ENCODE measurements around the gene PIGO. TPM values are rescaled to one million over a fixed set of nuclear protein-coding genes. Genes with fewer than 3 reads are reported as not detected.

Gene PIGO
- total RNA-seq, 1 donor from 2014 or later: 25.7 TPM

DNA sequence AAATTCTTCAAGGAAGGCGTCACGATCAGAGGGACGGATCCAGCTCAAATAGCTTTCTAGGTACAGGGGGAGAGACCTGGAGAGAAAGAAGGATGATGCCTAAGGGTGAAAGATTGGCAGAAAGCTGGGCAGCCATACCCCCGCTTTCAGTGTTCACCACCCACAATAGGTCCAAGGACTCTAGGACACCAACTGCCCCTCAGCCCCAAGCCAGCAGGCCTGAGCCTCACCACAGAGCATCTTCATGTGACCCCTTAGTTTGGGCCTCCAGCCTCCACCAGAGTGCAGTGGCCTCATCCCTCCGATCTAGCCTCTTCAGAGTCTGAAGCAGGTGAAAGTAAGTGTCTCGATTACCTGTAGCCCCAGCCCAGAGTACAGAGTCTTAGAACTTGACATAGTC lies 22.2 kb downstream of the PIGO start:
- Mint-ChIP-seq H3K9me3 (ENCODE audit: low read depth) (no peaks in the 10 kb centered on the region), H3K27ac (ENCODE audit: unreplicated experiment) (no peak overlapping the region), H3K4me1 (ENCODE audit: low read depth) (peaks cover 41% of the 10 kb centered on the region)

DNA sequence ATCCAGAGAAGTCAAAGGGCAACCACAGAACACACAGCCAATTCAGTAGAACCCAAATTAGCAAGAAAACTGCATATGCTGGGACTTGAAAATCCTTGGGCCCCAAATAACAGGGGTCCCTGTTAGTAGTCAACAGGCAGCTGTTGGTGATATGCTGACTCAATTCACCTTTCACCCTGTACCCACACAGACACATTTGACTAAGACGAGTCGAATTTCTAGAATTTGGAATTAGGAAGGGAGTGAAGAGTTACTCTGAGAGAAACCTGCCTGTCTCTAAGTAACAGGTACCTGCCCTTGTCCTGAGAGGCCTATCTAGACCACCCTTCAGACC lies 23.1 kb downstream of the PIGO start:
- DNase-seq (ENCODE audit: low spot score): no peak
- Mint-ChIP-seq H3K4me1 (ENCODE audit: low read depth) (peaks cover 41% of the 10 kb centered on the region), H3K27ac (ENCODE audit: unreplicated experiment) (peak overlapping the region; percentile 97), H3K4me3 (ENCODE audit: unreplicated experiment) (no peak overlapping the region), H3K9me3 (ENCODE audit: low read depth) (no peaks in the 10 kb centered on the region), H3K36me3 (ENCODE audit: low read depth) (peaks cover 10% of the 10 kb centered on the region), H3K27me3 (ENCODE audit: low read depth) (no peaks in the 10 kb centered on the region)
- TF ChIP-seq, protein P1, sequence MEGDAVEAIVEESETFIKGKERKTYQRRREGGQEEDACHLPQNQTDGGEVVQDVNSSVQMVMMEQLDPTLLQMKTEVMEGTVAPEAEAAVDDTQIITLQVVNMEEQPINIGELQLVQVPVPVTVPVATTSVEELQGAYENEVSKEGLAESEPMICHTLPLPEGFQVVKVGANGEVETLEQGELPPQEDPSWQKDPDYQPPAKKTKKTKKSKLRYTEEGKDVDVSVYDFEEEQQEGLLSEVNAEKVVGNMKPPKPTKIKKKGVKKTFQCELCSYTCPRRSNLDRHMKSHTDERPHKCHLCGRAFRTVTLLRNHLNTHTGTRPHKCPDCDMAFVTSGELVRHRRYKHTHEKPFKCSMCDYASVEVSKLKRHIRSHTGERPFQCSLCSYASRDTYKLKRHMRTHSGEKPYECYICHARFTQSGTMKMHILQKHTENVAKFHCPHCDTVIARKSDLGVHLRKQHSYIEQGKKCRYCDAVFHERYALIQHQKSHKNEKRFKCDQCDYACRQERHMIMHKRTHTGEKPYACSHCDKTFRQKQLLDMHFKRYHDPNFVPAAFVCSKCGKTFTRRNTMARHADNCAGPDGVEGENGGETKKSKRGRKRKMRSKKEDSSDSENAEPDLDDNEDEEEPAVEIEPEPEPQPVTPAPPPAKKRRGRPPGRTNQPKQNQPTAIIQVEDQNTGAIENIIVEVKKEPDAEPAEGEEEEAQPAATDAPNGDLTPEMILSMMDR (IDR thresholded peaks at IDR 0.05): no peak

More for the DNA sequence above, 22.2 kb downstream of the PIGO start:
- TF ChIP-seq, protein P1 (IDR thresholded peaks at IDR 0.05): no peak
- no peak for DNase-seq (ENCODE audit: low spot score)
- Mint-ChIP-seq H3K27me3 (ENCODE audit: low read depth) (no peaks in the 10 kb centered on the region), H3K36me3 (ENCODE audit: low read depth) (peaks cover 10% of the 10 kb centered on the region), H3K4me3 (ENCODE audit: unreplicated experiment) (no peak overlapping the region)

DNA sequence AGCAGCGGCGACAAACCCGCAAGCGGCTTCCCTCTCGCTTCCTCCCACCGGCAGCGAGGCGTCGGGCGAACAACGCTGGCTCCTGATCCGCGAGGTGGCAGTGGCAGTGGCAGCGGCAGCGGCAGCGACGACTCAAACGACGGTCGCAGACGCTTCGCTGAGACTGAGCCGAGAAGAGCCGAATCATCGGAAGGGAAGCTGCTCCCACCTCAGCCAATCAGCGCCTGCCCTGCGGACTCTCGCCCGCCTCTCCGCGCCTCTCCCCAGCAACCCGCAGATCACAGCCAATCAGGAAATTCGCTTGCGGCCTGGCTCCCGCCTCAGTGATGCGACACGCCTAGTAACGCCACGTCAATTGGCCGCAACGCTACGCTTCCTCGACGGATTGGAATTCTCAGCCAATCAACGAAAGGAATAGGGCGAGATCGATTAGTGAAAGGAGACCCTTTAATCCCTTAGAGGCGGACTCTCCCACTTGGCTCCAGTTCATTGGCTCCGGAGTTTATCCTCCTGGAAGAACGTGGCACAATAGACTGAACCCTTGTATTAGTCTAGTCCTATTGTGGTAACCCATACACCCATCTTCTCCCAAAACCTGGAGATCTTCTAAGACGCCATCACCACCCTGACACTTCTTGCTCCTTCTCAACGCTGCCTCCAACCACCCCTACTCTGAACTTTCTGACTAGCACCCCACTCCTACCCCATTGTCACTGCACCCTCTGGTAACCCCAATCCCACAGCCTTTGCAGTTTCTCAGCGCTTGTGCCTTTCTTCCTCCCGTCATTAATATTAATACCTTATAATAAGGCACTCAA lies 23.7 kb downstream of the PIGO start, which contains the start of gene VCP:
Gene VCP (minus strand): TSS at position 165 of the 818 bp plus-strand sequence. CDS start 272 bp downstream, outside the sequence.
- H3K27ac Mint-ChIP-seq (ENCODE audit: unreplicated experiment): peak within 1 kb of the TSS; percentile 97
- peak; percentile 100 for DNase-seq (ENCODE audit: low spot score)
- H3K27me3 Mint-ChIP-seq (ENCODE audit: low read depth): no peaks in the 10 kb centered on the region
- H3K36me3 Mint-ChIP-seq (ENCODE audit: low read depth): peaks cover 12% of the 10 kb centered on the region
- peaks cover 41% of the 10 kb centered on the region for H3K4me1 Mint-ChIP-seq (ENCODE audit: low read depth)
- H3K4me3 Mint-ChIP-seq (ENCODE audit: unreplicated experiment): peak within 1 kb of the TSS; percentile 83
- TF ChIP-seq, protein P1 (IDR thresholded peaks at IDR 0.05): no peak
- H3K9me3 Mint-ChIP-seq (ENCODE audit: low read depth): no peaks in the 10 kb centered on the region

DNA sequence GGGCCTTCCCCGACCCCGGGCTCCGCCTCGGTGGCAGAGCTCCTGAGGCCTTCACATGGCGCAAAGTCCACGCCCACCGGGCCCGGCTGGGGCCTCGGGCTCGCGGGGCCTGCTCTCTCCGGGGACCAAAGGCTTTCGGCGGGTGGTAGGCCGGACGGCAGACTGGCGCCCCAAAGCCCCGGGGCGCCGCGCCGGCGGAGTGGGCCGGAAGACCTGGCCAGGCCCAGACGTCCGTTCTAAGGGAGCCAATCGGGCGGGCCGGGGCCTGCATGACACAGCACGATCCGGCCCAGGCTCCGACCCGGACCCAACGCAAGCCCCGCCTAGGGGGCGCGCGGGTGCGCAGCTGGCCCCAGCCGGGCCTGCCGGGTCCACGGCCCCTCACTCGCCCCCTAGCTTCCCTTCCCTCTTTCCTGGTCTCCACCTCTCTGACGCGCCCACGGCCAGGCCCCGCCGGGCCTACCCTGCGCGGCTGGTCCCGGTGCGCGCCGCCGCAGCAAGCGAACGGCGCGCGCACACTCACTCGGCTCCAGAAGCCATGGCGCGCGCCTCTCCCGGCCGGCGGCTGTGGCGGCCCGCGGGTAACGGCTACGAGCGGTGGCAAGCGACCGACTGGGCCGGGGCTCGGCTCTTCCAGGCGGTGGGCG lies 24.5 kb downstream of the PIGO start:
- no peak for DNase-seq (ENCODE audit: low spot score)
- Mint-ChIP-seq H3K36me3 (ENCODE audit: low read depth) (peaks cover 17% of the 10 kb centered on the region), H3K4me1 (ENCODE audit: low read depth) (peaks cover 42% of the 10 kb centered on the region), H3K9me3 (ENCODE audit: low read depth) (no peaks in the 10 kb centered on the region), H3K27me3 (ENCODE audit: low read depth) (no peaks in the 10 kb centered on the region), H3K27ac (ENCODE audit: unreplicated experiment) (peak overlapping the region; percentile 97), H3K4me3 (ENCODE audit: unreplicated experiment) (peak overlapping the region; percentile 83)
- TF ChIP-seq, protein P1 (IDR thresholded peaks at IDR 0.05): peak; percentile 73
